GM19438 (cell line): Measurements from ENCODE around the gene LRRC59.

Source experiments
- ATAC-seq: cut with Tn5 transposase; IDR thresholded peaks from one replicate; pipeline ENCODE4 v1.9.1; 2021; ENCODE audit warnings: low read depth; ENCODE audit not compliant: unreplicated experiment

The LRRC59 gene

GRCh38 chr17:50389534-50389933 lies 7.8 kb downstream of the LRRC59 start:
- ATAC-seq: no peak

GRCh38 chr17:50388728-50389127 lies 8.6 kb downstream of the LRRC59 start:
- no peak for ATAC-seq

DNA sequence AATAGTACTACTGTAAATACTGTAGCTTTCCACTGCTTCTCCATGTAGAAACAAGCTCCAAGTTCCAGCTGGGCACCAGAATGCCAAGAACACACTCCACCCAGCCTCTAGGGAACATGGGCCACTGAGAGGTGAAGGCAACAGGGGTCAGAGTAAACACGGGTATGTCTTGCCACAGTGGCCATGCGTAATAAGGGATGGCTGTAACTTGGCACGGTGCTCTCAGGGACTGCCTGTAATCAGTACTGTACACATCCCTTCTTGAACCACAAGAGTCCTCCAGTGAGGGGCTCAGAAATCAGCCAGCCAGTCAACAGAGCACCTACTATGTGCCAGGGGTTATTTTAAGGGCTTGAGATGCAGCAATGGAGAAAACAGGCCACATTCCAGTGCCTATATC lies 10.8 kb downstream of the LRRC59 start:
- no peak for ATAC-seq

DNA sequence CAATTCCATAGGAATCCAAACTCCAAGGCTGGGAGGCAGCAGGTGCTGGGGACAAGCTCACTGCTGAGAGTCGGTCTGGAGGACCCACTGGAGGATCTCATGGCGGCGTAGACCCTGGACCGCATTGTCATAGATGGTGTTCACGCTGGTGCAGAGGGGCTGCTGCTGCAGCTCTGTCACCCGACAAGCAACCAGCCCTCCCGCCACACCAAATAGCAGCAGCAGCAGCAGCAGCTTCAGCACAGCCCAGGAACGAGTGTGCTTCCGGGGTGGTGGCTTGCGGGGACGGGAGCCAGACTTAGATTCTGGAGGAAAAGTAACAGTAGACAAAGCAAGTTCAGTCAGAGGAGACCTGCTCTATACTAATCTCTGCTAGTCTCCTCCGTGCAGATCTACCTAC lies 14.4 kb downstream of the LRRC59 start:
- no peak for ATAC-seq

DNA sequence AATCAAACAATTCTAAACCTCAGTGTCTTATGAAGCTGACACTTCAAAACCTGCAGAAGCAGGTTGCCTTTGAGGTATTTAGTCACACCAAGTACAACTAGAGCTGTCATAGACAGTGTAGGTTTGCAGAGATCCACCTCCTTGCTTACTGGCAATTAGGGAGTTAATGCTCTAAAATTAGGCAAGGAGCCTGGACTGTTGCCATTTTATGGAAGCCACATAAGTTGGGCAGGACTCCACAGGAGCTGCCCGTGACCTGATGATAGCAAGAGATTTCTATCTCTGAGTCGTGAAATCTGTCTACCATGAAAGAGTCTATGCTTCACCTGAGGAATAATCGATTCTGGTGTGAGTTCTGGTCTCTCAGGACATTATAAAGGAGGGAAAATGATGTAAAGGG lies 15.4 kb downstream of the LRRC59 start:
- no peak for ATAC-seq

DNA sequence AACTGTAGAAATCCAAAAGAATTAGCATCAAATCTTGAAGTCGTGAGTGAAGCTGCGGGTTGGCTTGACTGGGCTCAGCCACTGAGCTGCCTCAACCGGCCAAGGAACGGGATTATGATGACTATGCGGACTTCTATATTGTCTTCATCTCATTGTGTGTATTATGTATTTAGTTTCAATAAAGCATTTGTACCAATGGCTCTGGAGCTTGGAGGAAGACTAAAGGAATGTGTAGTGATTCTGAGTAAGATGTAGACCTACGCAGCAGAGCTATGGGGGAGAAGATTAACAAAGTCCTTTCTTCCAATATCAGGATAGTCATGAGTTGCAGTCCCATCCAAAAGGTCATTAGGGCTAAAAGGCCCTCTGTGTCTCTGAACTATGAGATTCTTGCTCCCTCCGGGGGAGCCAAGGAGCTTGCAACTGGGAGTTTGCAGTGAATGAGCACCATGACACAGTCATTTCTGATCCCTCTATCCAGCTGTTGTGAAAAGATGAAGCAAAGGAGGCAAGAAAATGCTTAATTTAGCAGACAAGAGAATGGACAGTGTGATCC lies 16.0 kb downstream of the LRRC59 start:
- no peak for ATAC-seq

- no peak for ATAC-seq
Measured at GRCh38 chr17:50380369-50381259, 16.7 kb downstream of the LRRC59 start.

DNA sequence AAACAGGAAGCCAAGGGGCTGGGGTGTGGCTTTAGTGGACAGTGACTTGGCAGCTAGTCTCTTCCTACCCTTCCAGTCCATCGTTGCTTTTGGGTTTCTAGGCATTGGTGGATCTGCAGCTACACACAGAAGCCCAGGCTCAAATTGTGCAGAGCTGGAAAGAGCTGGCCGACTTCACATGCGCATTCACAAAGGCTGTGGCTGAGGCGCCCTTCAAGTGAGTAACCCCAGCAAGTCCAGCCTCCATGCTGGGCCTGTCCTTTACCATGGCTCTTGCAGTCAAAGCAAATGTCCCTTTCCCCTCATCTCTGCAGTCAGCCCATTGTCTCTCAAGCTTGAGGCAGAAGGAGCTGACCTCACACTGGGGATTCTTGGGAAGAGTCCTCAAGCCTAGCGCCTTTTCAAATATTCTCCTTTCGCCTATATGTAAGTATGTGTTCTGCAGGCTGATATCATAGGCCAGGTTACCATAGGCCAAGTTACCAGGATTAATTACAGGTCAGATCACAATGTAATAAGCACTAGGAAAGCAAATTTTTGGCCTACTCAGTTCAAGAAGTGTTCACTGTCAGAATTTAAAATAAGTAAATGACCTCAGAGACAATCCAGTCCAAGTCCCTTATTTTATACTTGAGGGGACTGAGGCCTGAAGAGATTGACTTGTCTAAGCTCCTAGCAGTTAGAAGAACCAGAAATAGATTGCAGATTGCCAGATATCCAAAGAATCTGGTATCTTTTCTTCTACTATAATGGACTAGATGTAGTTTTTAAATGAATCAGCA lies 17.8 kb downstream of the LRRC59 start:
- no peak for ATAC-seq

GRCh38 chr17:50375858-50376538 lies 21.3 kb downstream of the LRRC59 start:
- no peak for ATAC-seq

- no peak for ATAC-seq
Measured at GRCh38 chr17:50373705-50374104, 23.6 kb downstream of the LRRC59 start.

- peak; percentile 95 for ATAC-seq
Measured at GRCh38 chr17:50372758-50373556, 24.4 kb downstream of the LRRC59 start, which contains the start of the genes EME1 and MRPL27. Gene EME1 (plus strand): TSS chr17:50373229. CDS start chr17:50375209, 1,980 bp downstream. Gene MRPL27 (minus strand): TSS chr17:50373184. CDS start chr17:50373170, 14 bp downstream.

GRCh38 chr17:50372222-50372757 lies 25.0 kb downstream of the LRRC59 start:
- ATAC-seq: no peak

DNA sequence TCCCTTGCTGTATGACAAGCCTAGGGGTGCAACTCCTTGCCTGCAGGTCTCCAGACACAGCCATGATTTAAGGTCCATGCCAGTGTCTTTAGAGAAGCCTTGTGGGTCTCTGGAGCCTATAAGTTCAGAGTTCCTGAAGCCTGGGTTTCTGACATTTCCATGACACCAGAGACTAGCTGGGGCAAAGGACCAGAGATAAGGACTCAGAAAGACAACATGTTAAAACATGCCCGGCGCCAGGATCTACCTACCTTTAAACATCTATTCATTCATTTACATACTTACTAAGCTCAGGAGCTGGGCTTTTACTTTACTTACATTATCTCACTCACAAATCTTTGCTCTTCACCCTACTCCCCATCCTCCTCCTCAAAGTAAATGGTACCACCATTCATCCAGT lies 25.8 kb downstream of the LRRC59 start:
- ATAC-seq: no peak

- ATAC-seq: no peak
Measured at GRCh38 chr17:50370052-50370451, 27.3 kb downstream of the LRRC59 start.

GRCh38 chr17:50367401-50367800 lies 29.9 kb downstream of the LRRC59 start:
- no peak for ATAC-seq

DNA sequence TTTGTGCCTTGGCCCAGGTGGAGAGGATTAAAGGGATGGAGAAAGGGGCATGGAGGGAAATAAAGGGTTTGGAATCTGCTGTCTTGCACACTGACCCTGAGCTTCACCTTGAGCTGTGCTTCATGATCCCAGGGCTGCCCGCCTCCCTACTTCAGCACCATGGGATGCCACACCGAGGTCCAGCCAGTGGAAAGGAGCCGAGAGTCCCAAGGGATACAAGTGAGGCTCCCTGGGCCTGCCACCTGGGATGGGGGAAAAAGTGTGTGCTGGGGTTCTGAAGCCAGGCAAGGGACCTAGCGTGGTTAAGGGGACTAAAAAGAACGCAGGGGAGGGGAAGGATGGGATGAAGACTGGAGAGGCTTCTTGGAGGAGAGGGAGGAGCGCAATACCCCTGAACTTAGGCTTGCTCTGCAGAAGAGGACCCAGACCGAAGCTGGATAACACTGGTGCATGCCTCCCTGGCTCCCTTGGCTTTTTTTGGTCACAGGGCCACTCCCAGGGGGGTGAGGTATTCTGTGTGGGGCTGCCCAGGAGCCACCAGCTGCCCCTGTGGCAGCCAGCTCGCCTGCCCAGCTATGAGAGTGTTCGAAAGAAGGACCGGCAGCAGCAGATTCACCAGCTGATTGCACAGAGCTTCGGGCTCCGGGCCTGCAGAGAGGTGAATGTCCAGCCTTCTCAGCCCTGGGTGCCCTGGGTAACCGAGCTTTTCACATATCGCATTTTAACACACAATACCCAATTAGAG lies 31.5 kb downstream of the LRRC59 start:
- ATAC-seq: no peak

DNA sequence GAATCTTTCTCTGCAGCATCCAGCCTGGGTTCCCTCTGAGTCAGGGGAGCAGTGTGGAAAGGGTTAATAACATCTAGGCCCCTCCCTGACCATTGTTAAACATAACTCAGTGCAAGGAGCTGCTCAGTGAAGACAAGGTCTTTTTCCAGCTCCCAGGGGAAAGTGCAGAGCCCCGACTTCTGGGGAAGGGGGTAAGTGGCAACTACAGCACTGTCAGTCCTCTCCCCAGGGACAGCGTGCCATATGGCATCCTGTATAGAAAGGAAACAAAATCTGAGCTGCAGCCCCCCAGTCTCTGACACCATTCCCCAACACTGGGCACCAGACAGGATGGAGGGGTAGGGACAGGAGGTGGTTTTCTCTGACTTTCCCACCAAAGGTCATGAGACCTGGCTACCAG lies 32.2 kb downstream of the LRRC59 start:
- no peak for ATAC-seq

DNA sequence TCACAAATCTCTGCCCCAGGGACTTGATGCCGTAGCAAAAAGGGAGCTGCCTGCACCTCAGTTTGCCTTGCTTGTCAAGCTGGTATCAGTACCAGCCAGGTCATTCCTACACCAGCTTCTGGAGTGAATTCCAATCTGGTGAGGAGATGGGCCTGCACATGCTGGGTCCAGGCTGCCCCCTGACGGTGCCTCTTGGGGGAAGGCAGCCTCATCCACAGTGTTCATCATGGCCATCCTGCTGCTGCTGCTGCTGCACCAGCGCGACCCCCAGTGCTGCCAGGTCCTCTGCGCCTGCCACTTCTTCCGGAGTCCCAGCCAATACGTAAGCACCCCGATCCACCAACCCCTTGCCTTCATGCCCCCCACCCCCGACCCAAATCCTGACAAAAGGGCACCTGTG lies 32.6 kb downstream of the LRRC59 start:
- ATAC-seq: no peak

GRCh38 chr17:50364061-50364458 lies 33.3 kb downstream of the LRRC59 start:
- no peak for ATAC-seq
